Measurements from ENCODE around the gene NUP210.

Gene NUP210

DNA sequence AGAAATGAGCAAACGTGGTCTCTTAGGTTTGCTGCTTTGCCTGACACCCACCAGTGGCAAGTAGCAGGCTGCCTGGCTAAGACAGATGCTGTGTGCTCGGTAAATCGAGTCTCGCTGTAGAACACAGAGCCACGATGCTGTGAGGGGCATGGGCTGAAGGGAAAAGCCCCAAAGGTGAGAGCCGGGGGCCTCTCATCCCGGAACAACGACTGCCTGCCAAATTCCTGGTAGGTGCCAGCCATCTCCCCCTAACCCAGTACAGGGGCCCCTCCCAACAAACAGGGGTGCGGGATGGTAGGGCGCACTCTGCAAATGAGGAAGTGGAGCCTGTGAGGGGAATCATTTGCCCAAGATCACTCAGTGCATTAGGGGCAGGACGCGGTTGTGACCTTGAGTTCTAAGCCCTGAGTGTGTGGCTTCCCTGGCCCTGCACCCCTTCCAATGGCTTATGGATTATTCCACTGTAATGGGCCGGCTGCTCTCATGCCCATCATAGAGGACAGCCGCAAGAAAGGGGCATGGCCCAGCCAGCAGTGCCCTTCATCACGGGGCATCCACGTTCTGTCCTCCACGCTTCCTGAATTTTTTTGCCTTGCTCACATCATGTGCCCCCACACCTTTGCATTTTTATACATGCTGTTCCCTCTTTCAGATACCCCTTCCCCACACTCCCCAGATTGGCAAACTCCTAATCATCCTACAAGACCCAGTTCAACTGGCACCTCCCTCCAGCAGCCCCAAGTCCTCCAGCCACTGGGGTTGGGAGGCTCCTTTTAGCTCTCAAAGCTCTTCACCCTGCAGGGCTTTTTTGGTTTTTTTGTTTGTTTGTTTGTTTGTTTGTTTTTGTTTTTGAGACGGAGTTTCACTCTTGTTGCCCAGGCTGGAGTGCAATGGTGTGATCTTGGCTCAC is 125.4 kb downstream of the NUP210 start:
- TF ChIP-seq, protein P1, sequence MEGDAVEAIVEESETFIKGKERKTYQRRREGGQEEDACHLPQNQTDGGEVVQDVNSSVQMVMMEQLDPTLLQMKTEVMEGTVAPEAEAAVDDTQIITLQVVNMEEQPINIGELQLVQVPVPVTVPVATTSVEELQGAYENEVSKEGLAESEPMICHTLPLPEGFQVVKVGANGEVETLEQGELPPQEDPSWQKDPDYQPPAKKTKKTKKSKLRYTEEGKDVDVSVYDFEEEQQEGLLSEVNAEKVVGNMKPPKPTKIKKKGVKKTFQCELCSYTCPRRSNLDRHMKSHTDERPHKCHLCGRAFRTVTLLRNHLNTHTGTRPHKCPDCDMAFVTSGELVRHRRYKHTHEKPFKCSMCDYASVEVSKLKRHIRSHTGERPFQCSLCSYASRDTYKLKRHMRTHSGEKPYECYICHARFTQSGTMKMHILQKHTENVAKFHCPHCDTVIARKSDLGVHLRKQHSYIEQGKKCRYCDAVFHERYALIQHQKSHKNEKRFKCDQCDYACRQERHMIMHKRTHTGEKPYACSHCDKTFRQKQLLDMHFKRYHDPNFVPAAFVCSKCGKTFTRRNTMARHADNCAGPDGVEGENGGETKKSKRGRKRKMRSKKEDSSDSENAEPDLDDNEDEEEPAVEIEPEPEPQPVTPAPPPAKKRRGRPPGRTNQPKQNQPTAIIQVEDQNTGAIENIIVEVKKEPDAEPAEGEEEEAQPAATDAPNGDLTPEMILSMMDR (IDR thresholded peaks at IDR 0.05; ENCODE audit: unreplicated experiment in 3 of 3), result no peak
- Mint-ChIP-seq H3K4me3 (no peak overlapping the region), H3K36me3 (ENCODE audit: low read depth) (no peaks in the 10 kb centered on the region), H3K27ac (no peak overlapping the region), H3K9me3 (no peaks in the 10 kb centered on the region), H3K27me3 (ENCODE audit: low read depth) (peaks cover 26% of the 10 kb centered on the region), H3K4me1 (no peaks in the 10 kb centered on the region)

DNA sequence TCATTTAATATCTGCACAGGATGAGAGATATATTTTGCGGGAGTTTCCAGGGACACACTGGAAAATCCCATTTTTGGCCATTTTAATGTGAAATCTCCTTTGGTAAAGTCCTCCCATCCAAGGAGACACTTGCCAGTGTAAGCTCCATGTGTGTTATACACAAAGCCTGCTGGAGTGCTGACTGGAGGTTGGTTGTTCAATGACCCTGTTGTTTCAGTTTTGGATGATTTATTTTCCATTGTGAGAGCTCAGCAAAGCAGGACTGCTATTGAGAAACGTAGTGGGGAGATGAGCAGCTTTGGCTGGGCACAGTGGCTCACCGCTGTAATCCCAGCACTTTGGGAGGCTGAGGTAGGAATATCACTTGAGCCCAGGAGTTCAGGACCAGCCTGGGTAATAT is 127.7 kb downstream of the NUP210 start:
- peaks cover 29% of the 10 kb centered on the region for H3K27me3 Mint-ChIP-seq (ENCODE audit: low read depth)
- no peaks in the 10 kb centered on the region for H3K36me3 Mint-ChIP-seq (ENCODE audit: low read depth)
- H3K4me1 Mint-ChIP-seq, result no peaks in the 10 kb centered on the region
- no peak overlapping the region for H3K4me3 Mint-ChIP-seq
- no peak overlapping the region for H3K27ac Mint-ChIP-seq
- H3K9me3 Mint-ChIP-seq, result peaks cover under 1% of the 10 kb centered on the region
- TF ChIP-seq, protein P1 (IDR thresholded peaks at IDR 0.05; ENCODE audit: unreplicated experiment in 3 of 3), result no peak

DNA sequence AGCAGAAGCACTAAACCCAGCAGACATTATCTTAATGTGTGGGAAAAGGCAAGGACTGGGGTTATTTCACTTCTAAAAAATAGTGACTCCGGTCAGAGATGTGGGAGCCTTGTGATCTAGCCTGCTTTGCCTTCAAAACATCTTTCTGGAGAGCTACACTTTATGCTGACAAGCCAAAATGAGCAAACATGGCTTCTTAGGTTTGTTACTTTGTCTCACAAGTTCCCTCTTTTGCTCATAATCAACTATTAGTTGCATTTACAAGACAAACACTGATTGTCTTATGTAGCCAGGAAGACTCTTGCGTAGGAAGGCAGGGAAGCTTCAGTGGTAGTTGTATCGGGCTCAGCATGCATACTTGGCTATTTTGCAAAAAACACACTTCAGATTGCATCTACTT is 129.2 kb downstream of the NUP210 start:
- H3K4me1 Mint-ChIP-seq, result no peaks in the 10 kb centered on the region
- no peak overlapping the region for H3K27ac Mint-ChIP-seq
- no peak overlapping the region for H3K4me3 Mint-ChIP-seq
- TF ChIP-seq, protein P1 (IDR thresholded peaks at IDR 0.05; ENCODE audit: unreplicated experiment in 3 of 3), result no peak
- H3K36me3 Mint-ChIP-seq (ENCODE audit: low read depth), result peaks cover 4% of the 10 kb centered on the region
- peaks cover 26% of the 10 kb centered on the region for H3K27me3 Mint-ChIP-seq (ENCODE audit: low read depth)
- peaks cover 8% of the 10 kb centered on the region for H3K9me3 Mint-ChIP-seq

DNA sequence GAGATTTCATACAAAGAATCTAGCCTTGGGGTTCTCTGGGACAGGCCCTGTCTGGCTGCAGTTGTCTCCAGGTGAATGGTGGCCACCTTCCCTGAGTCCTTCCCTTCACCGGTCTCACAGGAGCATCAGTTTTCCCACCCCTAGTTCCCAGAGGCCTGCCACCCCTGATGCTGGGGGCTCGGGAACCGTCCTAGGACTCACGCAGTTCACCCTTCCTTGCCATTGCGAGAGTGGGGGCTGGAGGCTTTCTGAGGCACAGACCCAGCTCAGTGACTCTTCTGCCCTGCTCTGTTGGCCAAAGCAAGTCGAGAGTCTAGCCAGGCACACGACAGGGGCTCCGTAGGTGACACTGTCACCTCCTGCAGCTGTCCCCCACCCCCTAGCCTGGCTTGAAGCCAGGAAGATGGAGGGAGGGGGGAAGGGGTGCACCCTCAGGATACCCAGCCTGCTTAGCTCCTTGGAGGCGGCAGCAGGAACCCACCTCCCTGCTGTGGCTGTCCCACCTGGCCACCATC is 130.3 kb downstream of the NUP210 start:
- Mint-ChIP-seq H3K27me3 (ENCODE audit: low read depth) (peaks cover 29% of the 10 kb centered on the region), H3K27ac (no peak overlapping the region), H3K4me1 (no peaks in the 10 kb centered on the region), H3K9me3 (peaks cover 9% of the 10 kb centered on the region), H3K4me3 (no peak overlapping the region), H3K36me3 (ENCODE audit: low read depth) (peaks cover 4% of the 10 kb centered on the region)
- TF ChIP-seq, protein P1 (IDR thresholded peaks at IDR 0.05; ENCODE audit: unreplicated experiment in 3 of 3), result no peak

DNA sequence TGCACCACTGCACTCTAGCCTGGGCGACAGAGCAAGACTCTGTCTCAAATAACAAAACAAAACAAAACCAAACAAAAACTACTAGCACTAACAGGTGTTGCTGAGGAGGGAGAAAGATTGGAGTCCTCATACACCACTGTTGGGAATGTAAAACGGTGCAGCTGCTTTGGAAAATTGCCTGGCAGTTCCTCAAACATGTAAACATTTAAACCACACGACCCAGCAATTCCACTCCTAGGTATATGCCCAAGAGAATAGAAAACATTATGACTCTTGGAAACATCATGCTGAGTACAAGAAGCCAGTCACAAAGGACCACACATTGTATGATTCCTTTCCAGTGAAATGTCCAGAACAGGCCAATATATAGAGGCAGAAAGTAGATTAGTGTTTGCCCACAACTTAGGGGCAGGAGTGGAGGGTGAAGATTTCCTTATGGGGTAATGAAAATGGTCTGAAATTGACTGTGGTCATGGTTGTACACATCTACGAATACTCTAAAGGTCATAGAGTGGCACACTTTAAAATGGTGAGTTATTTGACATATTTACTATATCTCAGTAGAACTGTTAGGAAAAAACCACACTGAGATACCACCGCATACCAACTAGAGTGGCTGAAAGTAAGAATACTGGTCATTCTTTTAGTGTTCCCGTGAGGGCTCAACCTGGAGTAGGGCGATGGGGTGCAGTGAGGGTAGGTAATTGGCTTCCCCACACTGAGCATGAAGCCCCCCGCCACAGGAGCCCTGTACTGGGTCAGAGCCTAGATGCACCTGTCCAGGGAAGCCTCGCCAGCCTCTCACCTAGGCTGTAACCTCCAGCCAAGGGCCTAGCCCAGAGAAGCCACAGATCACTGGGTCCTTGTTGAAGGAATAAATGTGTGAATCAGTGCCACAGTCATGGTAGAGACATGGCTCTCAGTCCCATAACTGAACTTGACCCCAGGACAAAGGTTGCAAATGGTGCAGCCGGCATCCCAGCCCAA is 131.1 kb downstream of the NUP210 start:
- Mint-ChIP-seq H3K4me1 (no peaks in the 10 kb centered on the region), H3K4me3 (no peak overlapping the region), H3K27me3 (ENCODE audit: low read depth) (peaks cover 36% of the 10 kb centered on the region), H3K27ac (no peak overlapping the region), H3K36me3 (ENCODE audit: low read depth) (peaks cover 10% of the 10 kb centered on the region), H3K9me3 (peaks cover 17% of the 10 kb centered on the region)
- TF ChIP-seq, protein P1 (IDR thresholded peaks at IDR 0.05; ENCODE audit: unreplicated experiment in 3 of 3), result no peak
